HG02938 (cell line): Measurements from ENCODE around the gene POLR2J2.
"Not testable (repeated sequence)": the region's sequence is repeated elsewhere in the genome, so short reads cannot be mapped to it uniquely, and the experiment has no call there.

Experiments used
- ATAC-seq: cut with Tn5 transposase; IDR thresholded peaks from one replicate; pipeline ENCODE4 v1.9.1; 2021; ENCODE audit warnings: mild to moderate bottlenecking, moderate library complexity; ENCODE audit not compliant: unreplicated experiment

Gene POLR2J2

GRCh38 chr7:102673447-102674067, 2.1 kb upstream of the POLR2J2 start:
- ATAC-seq = not testable (repeated sequence)

GRCh38 chr7:102671956-102672307, 469 bp upstream of the POLR2J2 start:
- peak; percentile 24 for ATAC-seq

GRCh38 chr7:102667523-102667922, 3.9 kb downstream of the POLR2J2 start:
- not testable (repeated sequence) for ATAC-seq

- not testable (repeated sequence) for ATAC-seq
Measured at GRCh38 chr7:102666850-102667249, 4.6 kb downstream of the POLR2J2 start.

- not testable (repeated sequence) for ATAC-seq
Measured at GRCh38 chr7:102664765-102665164, 6.7 kb downstream of the POLR2J2 start.

- ATAC-seq = not testable (repeated sequence)
Measured at GRCh38 chr7:102649924-102650323, 21.5 kb downstream of the POLR2J2 start, which contains the start of gene SPDYE2B. SPDYE2B (plus strand) TSS chr7:102650319; CDS start chr7:102652349, 2,030 bp downstream.

DNA sequence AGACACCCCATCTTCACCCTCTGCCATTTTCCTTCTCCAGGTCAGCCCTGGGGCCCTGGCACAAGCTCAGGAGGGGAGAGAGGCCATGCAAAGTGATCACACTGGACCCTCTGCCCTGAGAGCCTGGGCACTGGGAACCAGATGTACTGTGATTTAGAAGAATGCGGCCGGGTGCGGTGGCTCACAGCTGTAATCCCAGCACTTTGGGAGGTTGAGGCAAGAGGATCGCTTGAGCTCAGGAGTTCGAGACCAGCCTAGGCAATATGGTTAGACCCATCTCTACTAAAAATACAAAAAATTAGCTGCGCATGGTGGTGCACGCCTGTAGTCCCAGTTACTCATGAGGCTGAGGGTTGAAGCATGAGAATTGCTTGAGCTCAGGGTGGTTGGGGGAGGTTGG, 23.6 kb downstream of the POLR2J2 start:
- not testable (repeated sequence) for ATAC-seq

- ATAC-seq = not testable (repeated sequence)
Measured at GRCh38 chr7:102643404-102643803, 28.1 kb downstream of the POLR2J2 start.

GRCh38 chr7:102642691-102643090, 28.8 kb downstream of the POLR2J2 start, which contains the start of gene UPK3BL1:
UPK3BL1 (minus strand) TSS chr7:102642791; CDS start chr7:102642741, 50 bp downstream.
- ATAC-seq = not testable (repeated sequence)

DNA sequence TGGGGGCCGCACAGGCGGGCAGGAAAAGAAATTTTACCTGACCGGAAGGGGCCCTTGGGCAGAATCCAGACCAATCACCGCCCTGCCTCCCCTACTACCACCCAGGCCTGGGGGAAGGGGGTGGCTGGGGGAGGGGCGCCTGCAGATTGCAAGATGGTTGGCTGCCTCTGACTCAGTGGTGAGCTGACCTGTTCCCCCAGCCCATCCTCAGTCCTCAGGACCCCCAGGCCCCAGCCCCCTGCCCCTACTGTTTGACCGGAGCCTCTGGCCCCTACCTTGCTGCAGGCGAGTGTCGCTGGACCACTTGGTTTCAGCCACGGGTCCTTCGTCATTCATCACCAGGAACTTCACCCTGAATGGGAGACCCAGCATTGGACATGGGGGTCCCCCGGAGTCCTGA, 32.6 kb downstream of the POLR2J2 start:
- not testable (repeated sequence) for ATAC-seq

- ATAC-seq = not testable (repeated sequence)
Measured at GRCh38 chr7:102636956-102637355, 34.5 kb downstream of the POLR2J2 start.

- ATAC-seq = not testable (repeated sequence)
Measured at GRCh38 chr7:102635354-102635753, 36.1 kb downstream of the POLR2J2 start.

DNA sequence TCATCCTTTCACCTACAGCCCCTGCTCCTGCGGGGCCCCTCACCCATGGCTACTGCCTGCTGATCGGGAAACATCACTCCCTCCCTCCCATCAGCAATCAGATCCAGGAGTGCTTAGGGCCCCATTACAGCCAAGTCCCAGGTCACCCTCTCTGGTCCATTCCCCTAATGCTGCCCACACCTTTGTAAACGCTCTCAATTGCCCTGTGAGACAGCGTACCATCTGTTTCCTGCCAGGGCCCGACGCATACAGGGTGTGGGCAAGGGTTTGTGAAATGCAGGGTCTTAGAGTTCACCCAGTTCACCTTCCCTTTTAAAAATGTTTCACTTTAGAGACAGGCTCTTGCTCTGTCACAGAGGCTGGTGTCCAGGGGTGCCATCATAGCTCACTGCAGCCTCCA, 37.2 kb downstream of the POLR2J2 start:
- not testable (repeated sequence) for ATAC-seq

GRCh38 chr7:102630622-102631021, 40.8 kb downstream of the POLR2J2 start:
- ATAC-seq = not testable (repeated sequence)

GRCh38 chr7:102627271-102627904, 44.1 kb downstream of the POLR2J2 start:
- not testable (repeated sequence) for ATAC-seq

DNA sequence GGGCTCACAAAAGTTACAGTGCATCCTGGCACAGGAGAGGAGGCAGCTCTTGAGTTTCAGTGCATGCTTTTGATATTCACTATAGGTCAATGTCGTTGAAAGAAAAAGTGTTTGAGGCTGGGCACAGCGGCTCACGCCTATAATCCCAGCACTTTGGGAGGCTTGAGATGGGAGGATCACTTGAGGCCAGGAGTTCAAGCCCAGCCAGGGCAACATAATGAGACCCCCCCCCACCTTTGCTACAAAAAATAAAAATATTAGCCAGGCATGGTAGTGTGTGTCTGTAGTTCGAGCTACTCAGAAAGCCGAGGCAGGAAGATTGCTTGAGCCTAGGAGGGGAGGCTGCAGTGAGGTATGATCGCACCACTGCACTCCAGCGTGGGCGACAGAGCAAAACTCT, 53.3 kb downstream of the POLR2J2 start:
- ATAC-seq = not testable (repeated sequence)

DNA sequence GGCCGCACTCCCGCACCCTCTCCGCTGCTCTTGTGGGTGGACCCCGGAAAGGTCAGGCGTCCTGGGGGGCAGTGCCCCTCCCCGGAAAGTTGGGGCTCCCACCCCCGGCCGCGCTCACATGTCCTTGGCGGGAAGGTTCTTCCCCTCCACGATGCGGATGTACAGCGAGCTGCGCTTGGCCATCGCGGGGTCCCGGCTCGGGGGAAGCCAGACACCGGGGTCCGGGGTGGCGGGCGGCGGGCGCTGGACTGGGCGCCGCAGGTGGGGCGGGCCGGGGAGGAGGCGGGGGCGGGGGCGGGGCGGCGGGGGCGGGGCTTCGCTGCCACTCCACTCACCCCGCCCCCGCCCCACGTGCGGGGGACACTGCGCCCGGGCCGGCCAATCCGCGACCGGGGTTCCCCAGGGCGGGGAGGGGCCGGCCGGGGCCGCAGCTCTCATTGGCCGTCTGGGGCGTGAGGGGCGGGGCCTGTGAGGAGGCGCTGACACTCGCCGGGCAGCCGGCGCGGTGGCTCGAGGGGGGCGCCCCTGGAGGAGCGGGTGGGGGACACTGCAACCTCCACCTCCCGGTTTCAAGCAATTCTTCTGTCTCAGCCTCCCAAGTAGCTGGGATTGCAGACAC, 54.8 kb downstream of the POLR2J2 start, which contains the start of gene RASA4:
TSS of gene RASA4 (minus strand) at position 250 of the 619 bp plus-strand sequence. CDS start at position 183, 67 bp downstream.
- ATAC-seq = peak; percentile 46
